ENCODE data around the gene C9orf50. TPM values are rescaled to one million over a fixed set of nuclear protein-coding genes. Genes with fewer than 3 reads are reported as not detected.

The C9orf50 gene
- total and polyA plus RNA-seq, 2 donors (not counting 3 experiments of a cell fraction or from before 2014, with no cell fraction given), result not detected

DNA sequence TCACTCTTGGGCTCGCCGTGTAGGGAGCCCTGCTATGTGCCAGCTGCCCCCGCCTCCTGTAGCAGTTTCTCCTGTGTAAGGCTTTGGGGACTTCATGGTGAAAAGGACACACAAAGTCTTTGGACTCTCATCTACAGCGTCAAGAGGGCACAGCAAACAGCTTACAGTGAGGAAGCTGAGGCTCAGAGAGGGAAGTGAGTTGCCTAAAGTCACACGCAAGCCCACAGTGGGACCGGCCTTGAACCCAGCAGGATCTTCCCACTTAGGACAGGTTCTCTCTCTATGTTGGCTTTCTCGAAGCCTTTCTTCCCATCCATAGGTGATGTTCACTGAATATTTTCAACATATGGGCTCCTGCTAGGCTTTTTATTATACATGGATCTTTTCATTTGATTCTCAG is 34.8 kb upstream of the C9orf50 start:
- DNase-seq (ENCODE audit: low read depth, low spot score), result no peak
- Histone ChIP-seq H3K9ac (replicated peaks; ENCODE audit: extremely low read depth, insufficient read depth, low read length) (no peak overlapping the region), H3K36me3 (ENCODE audit: control insufficient read depth in 2 of 2, extremely low read depth in 1 of 2, insufficient read depth in 2 of 2, low read length in 2 of 2) (no peaks in the 10 kb centered on the region), H3K4me2 (ENCODE audit: insufficient read depth, low read length) (no peak overlapping the region), H2AFZ (ENCODE audit: low read depth, low read length) (no peak overlapping the region), H3K4me1 (ENCODE audit: control insufficient read depth, extremely low read depth, insufficient read depth, low read length) (no peaks in the 10 kb centered on the region), H3K79me2 (ENCODE audit: control insufficient read depth, insufficient read depth, low read length) (no peaks in the 10 kb centered on the region), H3K9me3 (replicated peaks; ENCODE audit: control insufficient read depth, insufficient read depth, low read length) (no peaks in the 10 kb centered on the region), H4K20me1 (replicated peaks; ENCODE audit: control insufficient read depth, extremely low read depth, insufficient read depth, low read length) (no peaks in the 10 kb centered on the region), H3K9me1 (replicated peaks; ENCODE audit: control insufficient read depth, extremely low read depth, insufficient read depth, low read length) (no peaks in the 10 kb centered on the region), H3K27me3 (ENCODE audit: control insufficient read depth in 2 of 2, insufficient read depth in 2 of 2, low read length in 2 of 2) (no peaks in the 10 kb centered on the region), H3K27ac (ENCODE audit: insufficient read depth, low read depth, low read length) (no peak overlapping the region), H3K4me3 (replicated peaks in 1 of 3; ENCODE audit: insufficient read depth in 1 of 3, low read depth in 1 of 3, low read length in 3 of 3) (no peak overlapping the region)
- no peak for TF ChIP-seq GATA2 (IDR thresholded peaks at IDR 0.05; ENCODE audit: insufficient read depth, insufficient read length, low read depth, low read length)
- TF ChIP-seq CTCF (IDR thresholded peaks at IDR 0.05; ENCODE audit: extremely low read depth in 1 of 2, insufficient read depth in 1 of 2, low read depth in 1 of 2, low read length in 2 of 2), result no peak
- no peak for TF ChIP-seq MYC (IDR thresholded peaks at IDR 0.05; ENCODE audit: low read depth, low read length)
- no peak for TF ChIP-seq POLR2AphosphoS5 (IDR thresholded peaks at IDR 0.05; ENCODE audit: insufficient read depth, low read depth, low read length)
- TF ChIP-seq EZH2 (IDR thresholded peaks at IDR 0.05; ENCODE audit: borderline replicate concordance, low read depth, low read length, severe bottlenecking), result no peak
- TF ChIP-seq POLR2A (IDR thresholded peaks at IDR 0.05; ENCODE audit: low read depth, low read length), result no peak
- no peak for TF ChIP-seq FOS (IDR thresholded peaks at IDR 0.05; ENCODE audit: borderline replicate concordance, insufficient read depth, low read length)
- no peak for TF ChIP-seq MAX (IDR thresholded peaks at IDR 0.05; ENCODE audit: insufficient read depth, insufficient read length)
- TF ChIP-seq JUN (IDR thresholded peaks at IDR 0.05; ENCODE audit: borderline replicate concordance, insufficient read depth, insufficient read length, low read depth), result no peak
- CTCF ChIA-PET, result interaction anchor here (1.4 kb wide), 2 partner anchors 127 to 135 kb away, joined by 3 to 4 read pairs; no protein-coding TSS in a partner anchor
- BruUV-seq (replicated peaks), result no TSS peak
- POLR2A ChIA-PET, result no interaction called here
- dilution Hi-C loops (cut with MboI; ENCODE audit: extremely low pct_ligation_motif_present, low sequenced_read_pairs) (no loop called here), intact Hi-C loops (cut with micrococcal nuclease) (no loop called here)
- FAIRE-seq, result no peak
